OCI-LY7 (cell line): ENCODE results near the gene SEPTIN12. TPM values are rescaled to one million over a fixed set of nuclear protein-coding genes. Genes with fewer than 3 reads are reported as not detected.
A peak's percentile ranks its signal among the peaks of the same experiment; 100 is the strongest.

ENCODE experiments used
- BruUV-seq: library from RNA; stranded (reverse); fragments of 400-500 nt; replicated peaks from 2 replicates; lab custom pipeline; 2021; lab: Mats Ljungman, UMichigan
- CTCF ChIA-PET: fragments of 300-600 bp; sonication (Branson Sonifier 250); formaldehyde crosslinking; loops from one replicate; lab custom pipeline; 2022; ENCODE audit warnings: antibody characterized with exemption; ENCODE audit not compliant: unreplicated experiment; lab: Charles Lee
- POLR2A ChIA-PET: fragments of 300-600 bp; sonication (Branson Sonifier 250); formaldehyde crosslinking; loops from one replicate; lab custom pipeline; 2022; ENCODE audit warnings: antibody characterized with exemption; lab: Charles Lee
- DNase-seq: peaks from one replicate; pipeline ENCODE4 v3.0.0-alpha.2; 2015; ENCODE audit warnings: low spot score
- H2AFZ ChIP-seq: fragments of 200-600 bp; sonication (generic), shearing (Covaris generic); 2 replicates; pipeline ENCODE4 v1.6.1; 2014; ENCODE audit warnings: mild to moderate bottlenecking, antibody characterized with exemption, low read length, moderate library complexity
- H3K27ac ChIP-seq: fragments of 200-600 bp; sonication (generic); 2 replicates; pipeline ENCODE4 v1.5.1; 2014; ENCODE audit warnings: mixed run types, low read depth, mild to moderate bottlenecking, moderate library complexity, low read length, inconsistent platforms; ENCODE audit not compliant: poor library complexity, severe bottlenecking
- H3K36me3 ChIP-seq: fragments of 200-600 bp; sonication (generic); 2 replicates; pipeline ENCODE4 v1.6.1; 2014; ENCODE audit warnings: mild to moderate bottlenecking, antibody characterized with exemption, low read length, moderate library complexity, mixed read lengths; ENCODE audit not compliant: insufficient read depth
- H3K4me1 ChIP-seq: fragments of 200-600 bp; sonication (generic); 2 replicates; pipeline ENCODE4 v1.5.1; 2014; ENCODE audit warnings: mild to moderate bottlenecking, low read length; ENCODE audit not compliant: insufficient read depth, poor library complexity, severe bottlenecking
- H3K4me2 ChIP-seq: fragments of 200-600 bp; sonication (generic); 2 replicates; pipeline ENCODE4 v1.6.1; 2014; ENCODE audit warnings: mild to moderate bottlenecking, low read length
- H3K4me3 ChIP-seq: fragments of 200-600 bp; sonication (generic); 2 replicates; pipeline ENCODE4 v1.5.1; 2014; ENCODE audit warnings: mild to moderate bottlenecking, low read depth, low read length; ENCODE audit not compliant: poor library complexity, severe bottlenecking
- H3K79me2 ChIP-seq: fragments of 200-600 bp; sonication (generic); 2 replicates; pipeline ENCODE4 v1.6.1; 2016; ENCODE audit warnings: low read depth, mild to moderate bottlenecking, low read length, moderate library complexity, mixed read lengths; ENCODE audit not compliant: insufficient read depth
- H3K9me2 ChIP-seq: fragments of 200-600 bp; sonication (generic); 2 replicates; pipeline ENCODE4 v1.6.1; 2016; ENCODE audit warnings: mild to moderate bottlenecking, low read length, mixed read lengths; ENCODE audit not compliant: insufficient read depth
- H3K9me3 ChIP-seq: fragments of 200-600 bp; sonication (generic); 2 replicates; pipeline ENCODE4 v1.6.1; 2014; ENCODE audit warnings: mild to moderate bottlenecking, mixed run types, low read length, mixed read lengths
- H4K20me1 ChIP-seq: fragments of 200-600 bp; sonication (generic); 2 replicates; pipeline ENCODE4 v1.6.1; 2014; ENCODE audit warnings: mild to moderate bottlenecking, antibody characterized with exemption, low read length, moderate library complexity, mixed read lengths; ENCODE audit not compliant: insufficient read depth
- CTCF ChIP-seq: fragments of 200-600 bp; sonication (generic); conservative IDR thresholded peaks from 2 replicates; pipeline ENCODE4 v1.5.1; 2014; ENCODE audit warnings: mild to moderate bottlenecking, antibody characterized with exemption, low read length, moderate library complexity, mixed read lengths
- EZH2phosphoT487 ChIP-seq: fragments of 200-600 bp; sonication (generic); IDR thresholded peaks from 2 replicates; pipeline ENCODE4 v1.6.1; 2018; ENCODE audit warnings: low read depth, borderline replicate concordance, mild to moderate bottlenecking, mixed run types, antibody characterized with exemption, low read length, moderate library complexity, mixed read lengths
- intact Hi-C: fragments of 100-400 bp; cut with micrococcal nuclease; formaldehyde crosslinking; loops from one replicate; pipeline ENCODE4 v1.10.0; 2022; ENCODE audit not compliant: unreplicated experiment
- total RNA-seq, 2 experiments: library from RNA; depleted of rRNA in 1 of 2; stranded (reverse); fragments of >200 nt in 1 of 2; shearing (Covaris generic) in 1 of 2; gene quantifications; 2 replicates each; pipeline ENCODE4 v1.2.3, GENCODE V29; 2014 to 2022

SEPTIN12 gene
- total RNA-seq, 2 experiments from 2014 or later = not detected

GRCh38 chr16:4768549-4769305 is 19.4 kb downstream of the SEPTIN12 start:
- POLR2A ChIA-PET = interaction anchor here (0.6 to 3.1 kb wide), 4 partner anchors 9 to 34 kb away, joined by 3 to 23 read pairs (median 4); partner anchors contain the start of genes ANKS3 and DNAAF8
- peak overlapping the region; percentile 68 for H3K27ac ChIP-seq
- H3K9me3 ChIP-seq = no peaks in the 10 kb centered on the region
- peaks cover 13% of the 10 kb centered on the region for H3K36me3 ChIP-seq
- CTCF ChIA-PET = interaction anchor here (0.6 kb wide), 1 partner anchor 296 kb away, joined by 3 read pairs; no protein-coding TSS in a partner anchor
- BruUV-seq = no TSS peak
- peak overlapping the region; percentile 72 for H3K4me3 ChIP-seq
- peaks cover 12% of the 10 kb centered on the region; the same call in 1 of the 2 replicates for H3K79me2 ChIP-seq
- no peaks in the 10 kb centered on the region for H3K9me2 ChIP-seq
- H3K4me1 ChIP-seq = peaks cover 30% of the 10 kb centered on the region
- no peaks in the 10 kb centered on the region for H4K20me1 ChIP-seq
- peak overlapping the region; percentile 96 for H3K4me2 ChIP-seq
- intact Hi-C loops = loop anchor here (1.0 to 10.0 kb wide), 3 partner anchors 34 to 154 kb away; partner anchors contain the start of genes GLYR1, ROGDI, UBALD1 and UBN1
- no peak for TF ChIP-seq CTCF
- TF ChIP-seq EZH2phosphoT487 = no peak
- peak; percentile 91 for DNase-seq
- H2AFZ ChIP-seq = peak overlapping the region; percentile 98

DNA sequence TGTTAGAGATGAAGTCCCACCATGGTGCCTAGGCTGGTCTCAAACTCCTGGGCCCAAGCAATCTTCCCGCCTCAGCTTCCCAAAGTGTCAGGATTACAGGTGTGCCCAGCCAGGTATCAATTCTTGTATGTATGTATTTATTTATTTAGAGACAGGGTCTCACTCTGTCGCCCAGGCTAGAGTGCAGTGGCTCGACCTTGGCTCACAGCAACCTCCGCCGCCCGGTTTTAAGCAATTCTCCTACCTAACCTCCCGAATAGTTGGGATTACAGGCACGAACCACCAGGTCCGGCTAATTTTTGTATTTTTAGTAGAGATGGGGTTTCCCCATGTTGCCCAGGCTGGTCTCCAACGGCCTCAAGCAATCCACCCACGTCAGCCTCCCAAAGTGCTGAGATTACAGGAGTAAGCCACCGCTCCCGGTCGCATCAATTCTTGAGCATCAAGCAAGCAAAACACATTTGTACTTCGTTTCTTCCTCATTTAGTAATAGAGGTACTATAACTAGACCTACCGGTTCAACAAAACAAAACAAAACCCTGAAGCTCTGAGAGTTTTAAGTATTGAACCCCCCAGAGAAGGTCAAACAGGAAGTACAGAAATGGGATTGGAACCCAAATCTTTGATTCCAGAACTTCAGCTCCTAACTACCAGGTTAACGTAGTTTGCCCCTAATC is 20.1 kb downstream of the SEPTIN12 start:
- Histone ChIP-seq H4K20me1 (no peaks in the 10 kb centered on the region), H2AFZ (peak overlapping the region; percentile 98), H3K9me2 (no peaks in the 10 kb centered on the region), H3K27ac (peak overlapping the region; percentile 68), H3K4me2 (peak overlapping the region; percentile 96), H3K36me3 (peaks cover 17% of the 10 kb centered on the region), H3K4me3 (peak overlapping the region; percentile 72), H3K9me3 (no peaks in the 10 kb centered on the region), H3K79me2 (peaks cover 12% of the 10 kb centered on the region; the same call in 1 of the 2 replicates), H3K4me1 (peaks cover 30% of the 10 kb centered on the region)
- TF ChIP-seq CTCF (no peak), EZH2phosphoT487 (no peak)
- DNase-seq = peak; percentile 41
- no TSS peak for BruUV-seq
- intact Hi-C loops = loop anchor here (1.0 to 10.0 kb wide), 3 partner anchors 34 to 153 kb away; partner anchors contain the start of genes GLYR1, ROGDI, UBALD1 and UBN1
- POLR2A ChIA-PET = interaction anchor here (0.6 to 3.1 kb wide), 4 partner anchors 8 to 33 kb away, joined by 3 to 23 read pairs (median 4); partner anchors contain the start of genes ANKS3 and DNAAF8
- CTCF ChIA-PET = interaction anchor here (0.6 kb wide), 1 partner anchor 295 kb away, joined by 3 read pairs; no protein-coding TSS in a partner anchor
